NB4 (cell line): ENCODE results near the gene CCN6.

Experiments used
- TF ChIP-seq, protein P1 (sequence below): IDR thresholded peaks from 2 replicates; pipeline ENCODE4 v1.6.1; 2011; ENCODE audit warnings: low read depth, low read length
- TF ChIP-seq, protein P2 (sequence below): IDR thresholded peaks from one replicate; pipeline ENCODE4 v1.5.1; 2012; ENCODE audit warnings: low read depth, low read length

DNA sequence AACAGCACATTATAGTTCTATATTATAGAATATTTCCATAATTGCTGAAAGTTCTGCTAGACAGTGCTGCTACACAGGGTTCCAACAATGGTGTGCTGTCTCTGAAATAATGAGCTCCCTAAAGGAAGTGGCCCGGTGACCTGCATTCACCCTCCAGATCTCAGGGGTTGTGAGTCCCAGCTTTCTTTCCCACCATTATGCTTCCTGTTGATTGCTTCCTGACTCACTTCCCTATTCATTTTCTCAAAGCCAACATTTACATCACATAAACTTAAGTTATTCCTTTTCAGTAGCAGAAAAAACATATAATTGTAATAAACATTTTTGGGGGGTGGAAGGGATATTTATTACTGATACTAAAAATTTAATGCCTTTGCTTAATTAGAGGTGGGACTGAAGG, 12.9 kb upstream of the CCN6 start:
- TF ChIP-seq, protein P1, sequence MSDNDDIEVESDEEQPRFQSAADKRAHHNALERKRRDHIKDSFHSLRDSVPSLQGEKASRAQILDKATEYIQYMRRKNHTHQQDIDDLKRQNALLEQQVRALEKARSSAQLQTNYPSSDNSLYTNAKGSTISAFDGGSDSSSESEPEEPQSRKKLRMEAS: no peak
- TF ChIP-seq, protein P2, sequence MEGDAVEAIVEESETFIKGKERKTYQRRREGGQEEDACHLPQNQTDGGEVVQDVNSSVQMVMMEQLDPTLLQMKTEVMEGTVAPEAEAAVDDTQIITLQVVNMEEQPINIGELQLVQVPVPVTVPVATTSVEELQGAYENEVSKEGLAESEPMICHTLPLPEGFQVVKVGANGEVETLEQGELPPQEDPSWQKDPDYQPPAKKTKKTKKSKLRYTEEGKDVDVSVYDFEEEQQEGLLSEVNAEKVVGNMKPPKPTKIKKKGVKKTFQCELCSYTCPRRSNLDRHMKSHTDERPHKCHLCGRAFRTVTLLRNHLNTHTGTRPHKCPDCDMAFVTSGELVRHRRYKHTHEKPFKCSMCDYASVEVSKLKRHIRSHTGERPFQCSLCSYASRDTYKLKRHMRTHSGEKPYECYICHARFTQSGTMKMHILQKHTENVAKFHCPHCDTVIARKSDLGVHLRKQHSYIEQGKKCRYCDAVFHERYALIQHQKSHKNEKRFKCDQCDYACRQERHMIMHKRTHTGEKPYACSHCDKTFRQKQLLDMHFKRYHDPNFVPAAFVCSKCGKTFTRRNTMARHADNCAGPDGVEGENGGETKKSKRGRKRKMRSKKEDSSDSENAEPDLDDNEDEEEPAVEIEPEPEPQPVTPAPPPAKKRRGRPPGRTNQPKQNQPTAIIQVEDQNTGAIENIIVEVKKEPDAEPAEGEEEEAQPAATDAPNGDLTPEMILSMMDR: no peak
